Neuronal stem cell (in vitro differentiated cells): ENCODE results near the gene SAG.

Source experiments
- DNase-seq: peaks from one replicate; pipeline ENCODE4 v3.0.0-alpha.2; 2013; ENCODE audit warnings: low spot score
- H2AFZ ChIP-seq: one replicate; pipeline ENCODE4 v1.6.1; 2013; ENCODE audit warnings: mild to moderate bottlenecking, low read length, inconsistent platforms
- H2AK5ac ChIP-seq: 2 replicates; pipeline ENCODE4 v1.6.1; 2013; ENCODE audit warnings: low read depth, mild to moderate bottlenecking, inconsistent platforms, low read length, moderate library complexity, mixed read lengths
- H2BK120ac ChIP-seq: 2 replicates; pipeline ENCODE4 v1.6.1; 2013; ENCODE audit warnings: low read depth, mild to moderate bottlenecking, inconsistent platforms, low read length, moderate library complexity, mixed read lengths
- H2BK12ac ChIP-seq: one replicate; pipeline ENCODE4 v1.6.1; 2013; ENCODE audit warnings: low read length, inconsistent platforms
- H2BK15ac ChIP-seq: 2 replicates; pipeline ENCODE4 v1.6.1; 2013; ENCODE audit warnings: mild to moderate bottlenecking, low read length, inconsistent platforms, mixed read lengths
- H2BK5ac ChIP-seq: one replicate; pipeline ENCODE4 v1.6.1; 2013; ENCODE audit warnings: inconsistent platforms, mild to moderate bottlenecking, low read length, moderate library complexity
- H3K14ac ChIP-seq: one replicate; pipeline ENCODE4 v1.6.1; 2013; ENCODE audit warnings: low read length, inconsistent platforms
- H3K18ac ChIP-seq: 2 replicates; pipeline ENCODE4 v1.6.1; 2013; ENCODE audit warnings: low read length, inconsistent platforms
- H3K23ac ChIP-seq: 2 replicates; pipeline ENCODE4 v1.6.1; 2013; ENCODE audit warnings: low read depth, mild to moderate bottlenecking, mixed read lengths, low read length, inconsistent platforms; ENCODE audit not compliant: poor library complexity
- H3K27ac ChIP-seq: replicated peaks from 3 replicates; pipeline ENCODE4 v1.5.1; 2013; ENCODE audit warnings: low read length, inconsistent platforms
- H3K27me3 ChIP-seq, 3 experiments: 2 replicates each; pipeline ENCODE4 v1.6.1; 2013; ENCODE audit warnings: low read length in 3 of 3, mild to moderate bottlenecking in 2 of 3, inconsistent platforms in 1 of 3, low read depth in 1 of 3, mixed read lengths in 1 of 3, moderate library complexity in 1 of 3; ENCODE audit not compliant: control insufficient read depth in 3 of 3, insufficient read depth in 3 of 3
- H3K36me3 ChIP-seq, 2 donors: replicated peaks in 1 of 2; 2 replicates each; pipeline ENCODE4 v1.6.1; 2013; ENCODE audit warnings: low read length in 2 of 2; ENCODE audit not compliant: control insufficient read depth in 2 of 2, insufficient read depth in 2 of 2
- H3K4ac ChIP-seq: 2 replicates; pipeline ENCODE4 v1.6.1; 2013; ENCODE audit warnings: inconsistent platforms, mild to moderate bottlenecking, low read length, moderate library complexity
- H3K4me1 ChIP-seq, 2 donors: 1 replicate in 1 of 2; 2 replicates in 1 of 2; pipeline ENCODE4 v1.6.1; 2013; ENCODE audit warnings: low read length in 2 of 2, low read depth in 1 of 2; ENCODE audit not compliant: control insufficient read depth in 2 of 2, insufficient read depth in 1 of 2
- H3K4me2 ChIP-seq: one replicate; pipeline ENCODE4 v1.6.1; 2013; ENCODE audit warnings: mild to moderate bottlenecking, low read length, inconsistent platforms; ENCODE audit not compliant: insufficient read depth, poor library complexity, severe bottlenecking
- H3K4me3 ChIP-seq, 2 donors: 2 replicates each; pipeline ENCODE4 v1.5.1; 2013; ENCODE audit warnings: low read length in 2 of 2, mild to moderate bottlenecking in 2 of 2, inconsistent platforms in 1 of 2, moderate library complexity in 1 of 2
- H3K79me1 ChIP-seq: one replicate; pipeline ENCODE4 v1.6.1; 2013; ENCODE audit warnings: low read depth, mild to moderate bottlenecking, inconsistent platforms, low read length, moderate library complexity
- H3K9ac ChIP-seq: one replicate; pipeline ENCODE4 v1.6.1; 2013; ENCODE audit warnings: mild to moderate bottlenecking, low read depth, low read length, inconsistent platforms; ENCODE audit not compliant: poor library complexity
- H3K9me3 ChIP-seq, 2 donors: replicated peaks in 1 of 2; 2 replicates each; pipeline versions ENCODE3 to v1.6.1; 2013; ENCODE audit warnings: low read length in 2 of 2, mild to moderate bottlenecking in 2 of 2, inconsistent platforms in 1 of 2, low read depth in 1 of 2, mixed read lengths in 1 of 2, moderate library complexity in 1 of 2; ENCODE audit not compliant: control insufficient read depth in 2 of 2, insufficient read depth in 1 of 2
- H4K8ac ChIP-seq: one replicate; pipeline ENCODE4 v1.6.1; 2013; ENCODE audit warnings: low read depth, mild to moderate bottlenecking, inconsistent platforms, low read length, moderate library complexity
- H4K91ac ChIP-seq: one replicate; pipeline ENCODE4 v1.6.1; 2013; ENCODE audit warnings: low read length, low read depth, mild to moderate bottlenecking, inconsistent platforms; ENCODE audit not compliant: poor library complexity
- WGBS, 2 donors: extraction: QIAGEN DNeasy Blood & Tissue Kit; methylation state at CpG; one replicate each; pipeline ENCODE4 v1.1.7; 2013; ENCODE audit warnings: missing lambda C conversion rate in 2 of 2, mixed read lengths in 1 of 2; ENCODE audit not compliant: insufficient read length in 2 of 2, insufficient replicate concordance in 1 of 2; ENCODE audit errors: extremely low coverage in 2 of 2; 5-methylcytosine and 5-hydroxymethylcytosine counted together

Gene SAG

GRCh38 chr2:233367586-233367985, 60.0 kb downstream of the SAG start:
- no peak for DNase-seq
- Histone ChIP-seq H2BK5ac (no peak overlapping the region), H3K18ac (no peak overlapping the region), H3K27me3 (no peaks in the 10 kb centered on the region), H3K4me1 (peaks cover 0 to 3% of the 10 kb centered on the region in 2 donors), H3K4me3 (no peak overlapping the region), H3K36me3 (peaks cover 0 to 13% of the 10 kb centered on the region in 2 donors), H4K91ac (no peak overlapping the region), H3K27ac (no peak overlapping the region), H4K8ac (no peak overlapping the region), H3K9ac (no peak overlapping the region), H3K4ac (no peak overlapping the region), H2AK5ac (no peak overlapping the region), H3K79me1 (no peaks in the 10 kb centered on the region), H2AFZ (no peak overlapping the region), H3K23ac (no peak overlapping the region), H2BK120ac (no peak overlapping the region), H3K14ac (no peak overlapping the region), H3K4me2 (no peak overlapping the region), H2BK12ac (no peak overlapping the region), H3K9me3 (peaks cover 0 to 24% of the 10 kb centered on the region in 2 donors), H2BK15ac (no peak overlapping the region)
- no CpG with 5 or more reads among the region's 3 CpGs for WGBS, 2 donors

GRCh38 chr2:233368756-233369155, 61.1 kb downstream of the SAG start:
- no peak overlapping the region for H4K91ac ChIP-seq
- no peak overlapping the region for H4K8ac ChIP-seq
- no peak for DNase-seq
- H3K9ac ChIP-seq, result no peak overlapping the region
- no peaks in the 10 kb centered on the region for H3K27me3 ChIP-seq
- H3K4ac ChIP-seq, result no peak overlapping the region
- H2AFZ ChIP-seq, result no peak overlapping the region
- H2BK120ac ChIP-seq, result no peak overlapping the region
- H2BK15ac ChIP-seq, result no peak overlapping the region
- H3K14ac ChIP-seq, result no peak overlapping the region
- H2BK5ac ChIP-seq, result no peak overlapping the region
- no CpG with 5 or more reads among the region's 5 CpGs for WGBS, 2 donors
- H3K79me1 ChIP-seq, result no peaks in the 10 kb centered on the region
- H3K36me3 ChIP-seq, result peaks cover 0 to 9% of the 10 kb centered on the region in 2 donors
- H3K23ac ChIP-seq, result no peak overlapping the region
- no peak overlapping the region for H3K4me3 ChIP-seq
- H3K27ac ChIP-seq, result no peak overlapping the region
- no peak overlapping the region for H3K18ac ChIP-seq
- no peak overlapping the region for H2BK12ac ChIP-seq
- no peak overlapping the region for H3K4me2 ChIP-seq
- peaks cover 0 to 17% of the 10 kb centered on the region in 2 donors for H3K9me3 ChIP-seq
- H3K4me1 ChIP-seq, result peaks cover 0 to 3% of the 10 kb centered on the region in 2 donors
- H2AK5ac ChIP-seq, result no peak overlapping the region

GRCh38 chr2:233369462-233369861, 61.8 kb downstream of the SAG start:
- no peak overlapping the region for H3K9ac ChIP-seq
- no peak overlapping the region for H4K8ac ChIP-seq
- no peak overlapping the region for H2BK5ac ChIP-seq
- H4K91ac ChIP-seq, result no peak overlapping the region
- H3K4me3 ChIP-seq, result no peak overlapping the region
- no peak overlapping the region for H2AFZ ChIP-seq
- no peak overlapping the region for H3K14ac ChIP-seq
- peak overlapping the region; percentile 14 for H2BK12ac ChIP-seq
- no peak overlapping the region for H2BK15ac ChIP-seq
- no peak overlapping the region for H3K4ac ChIP-seq
- H3K27ac ChIP-seq, result no peak overlapping the region
- H3K18ac ChIP-seq, result no peak overlapping the region
- H3K79me1 ChIP-seq, result no peaks in the 10 kb centered on the region
- peaks cover 0 to 3% of the 10 kb centered on the region in 2 donors for H3K4me1 ChIP-seq
- peak overlapping the region; percentile 77 for H3K23ac ChIP-seq
- no peak overlapping the region for H2BK120ac ChIP-seq
- WGBS, 2 donors, result no CpG with 5 or more reads among the region's 8 CpGs
- no peak for DNase-seq
- peaks cover 0 to 9% of the 10 kb centered on the region in 2 donors for H3K36me3 ChIP-seq
- H3K27me3 ChIP-seq, result no peaks in the 10 kb centered on the region
- H3K4me2 ChIP-seq, result no peak overlapping the region
- no peak overlapping the region for H2AK5ac ChIP-seq
- peaks cover 0 to 10% of the 10 kb centered on the region in 2 donors for H3K9me3 ChIP-seq

GRCh38 chr2:233369897-233370685, 62.5 kb downstream of the SAG start:
- H4K8ac ChIP-seq, result no peak overlapping the region
- H2AK5ac ChIP-seq, result no peak overlapping the region
- H3K27ac ChIP-seq, result no peak overlapping the region
- H2BK120ac ChIP-seq, result no peak overlapping the region
- no peak overlapping the region for H2BK12ac ChIP-seq
- no peak overlapping the region for H3K4me2 ChIP-seq
- no peak overlapping the region for H3K4ac ChIP-seq
- H3K4me3 ChIP-seq, result no peak overlapping the region
- H2BK15ac ChIP-seq, result no peak overlapping the region
- H3K18ac ChIP-seq, result no peak overlapping the region
- peak overlapping the region; percentile 77 for H3K23ac ChIP-seq
- no peaks in the 10 kb centered on the region for H3K79me1 ChIP-seq
- no peak overlapping the region for H3K14ac ChIP-seq
- no peak overlapping the region for H4K91ac ChIP-seq
- H2BK5ac ChIP-seq, result no peak overlapping the region
- peaks cover 0 to 3% of the 10 kb centered on the region in 2 donors for H3K4me1 ChIP-seq
- no peak overlapping the region for H2AFZ ChIP-seq
- peaks cover 0 to 7% of the 10 kb centered on the region in 2 donors for H3K9me3 ChIP-seq
- no peak overlapping the region for H3K9ac ChIP-seq
- no peak for DNase-seq
- peaks cover 0 to 9% of the 10 kb centered on the region in 2 donors for H3K36me3 ChIP-seq
- H3K27me3 ChIP-seq, result no peaks in the 10 kb centered on the region
- no CpG with 5 or more reads among the region's 9 CpGs for WGBS, 2 donors
